Neural cell (in vitro differentiated cells): ENCODE data around the gene TNS3. TPM values are rescaled to one million over a fixed set of nuclear protein-coding genes. Genes with fewer than 3 reads are reported as not detected.

Experiments
- H2AFZ ChIP-seq: fragments of 200-600, 300-800 bp; sonication (generic), shearing (Covaris generic); 2 replicates; pipeline ENCODE4 v1.6.0; 2014; ENCODE audit warnings: low read depth, mild to moderate bottlenecking, antibody characterized with exemption, low read length, moderate library complexity
- H3F3A ChIP-seq: fragments of 200-600 bp; shearing (Covaris generic); 2 replicates; pipeline ENCODE4 v1.6.1; 2016; ENCODE audit warnings: mild to moderate bottlenecking, moderate library complexity, mixed read lengths, antibody characterized with exemption, low read length; ENCODE audit not compliant: insufficient read depth, poor library complexity, severe bottlenecking
- H3K27ac ChIP-seq: fragments of 200-600, 300-800 bp; sonication (generic), shearing (Covaris generic); 2 replicates; pipeline ENCODE4 v1.5.1; 2014; ENCODE audit warnings: mild to moderate bottlenecking, low read length, moderate library complexity
- H3K27me3 ChIP-seq: fragments of 300-800, 200-600 bp; sonication (generic), shearing (Covaris generic); 2 replicates; pipeline ENCODE4 v1.6.0; 2014; ENCODE audit warnings: mild to moderate bottlenecking, low read depth, low read length, moderate library complexity; ENCODE audit not compliant: insufficient read depth
- H3K36me3 ChIP-seq: fragments of 300-800, 200-600 bp; sonication (generic), shearing (Covaris generic); 2 replicates; pipeline ENCODE4 v1.5.1; 2014; ENCODE audit warnings: mild to moderate bottlenecking, antibody characterized with exemption, low read length, moderate library complexity; ENCODE audit not compliant: insufficient read depth
- H3K4me2 ChIP-seq: fragments of 300-800, 200-600 bp; sonication (generic), shearing (Covaris generic); 2 replicates; pipeline ENCODE4 v1.6.0; 2014; ENCODE audit warnings: mild to moderate bottlenecking, low read length
- H3K4me3 ChIP-seq: fragments of 300-800, 200-600 bp; sonication (generic), shearing (Covaris generic); 2 replicates; pipeline ENCODE4 v1.5.1; 2014; ENCODE audit warnings: mild to moderate bottlenecking, low read length, moderate library complexity
- H3K79me2 ChIP-seq: fragments of 200-600 bp; shearing (Covaris generic); replicated peaks from 2 replicates; pipeline ENCODE4 v1.6.0; 2014; ENCODE audit warnings: mild to moderate bottlenecking, low read length, moderate library complexity; ENCODE audit not compliant: insufficient read depth
- H3K9ac ChIP-seq: fragments of 300-800, 200-600 bp; sonication (generic), shearing (Covaris generic); 2 replicates; pipeline ENCODE4 v1.6.1; 2016; ENCODE audit warnings: mild to moderate bottlenecking, low read length, mixed read lengths
- H3K9me2 ChIP-seq: fragments of 200-600 bp; shearing (Covaris generic); 2 replicates; pipeline ENCODE4 v1.6.1; 2016; ENCODE audit warnings: mild to moderate bottlenecking, low read length, mixed read lengths; ENCODE audit not compliant: insufficient read depth
- H3K9me3 ChIP-seq: fragments of 200-600, 300-800 bp; sonication (generic), shearing (Covaris generic); 2 replicates; pipeline ENCODE4 v1.6.1; 2016; ENCODE audit warnings: mild to moderate bottlenecking, mixed run types, low read length, moderate library complexity, mixed read lengths
- H4K20me1 ChIP-seq: fragments of 200-600 bp; shearing (Covaris generic); 2 replicates; pipeline ENCODE4 v1.6.1; 2016; ENCODE audit warnings: mild to moderate bottlenecking, mixed run types; ENCODE audit not compliant: insufficient read depth
- CTCF ChIP-seq: fragments of 450-650 bp; IDR thresholded peaks from 2 replicates; pipeline ENCODE4 v1.5.1; 2014; ENCODE audit warnings: antibody characterized with exemption, mild to moderate bottlenecking, moderate library complexity; ENCODE audit not compliant: poor library complexity, severe bottlenecking
- EP300 ChIP-seq: fragments of 450-650 bp; conservative IDR thresholded peaks from 2 replicates; pipeline ENCODE4 v1.6.1; 2014; ENCODE audit warnings: antibody characterized with exemption, mild to moderate bottlenecking, moderate library complexity; ENCODE audit not compliant: poor library complexity, severe bottlenecking
- EZH2 ChIP-seq: fragments of 200-600, 300-800 bp; shearing (Covaris generic), sonication (generic); IDR thresholded peaks from 2 replicates; pipeline ENCODE4 v1.6.1; 2014; ENCODE audit warnings: antibody characterized with exemption, low read length, borderline replicate concordance, mild to moderate bottlenecking; ENCODE audit not compliant: insufficient read depth, poor library complexity, severe bottlenecking
- MXI1 ChIP-seq: fragments of 450-650 bp; conservative IDR thresholded peaks from 2 replicates; pipeline ENCODE4 v1.6.1; 2014; ENCODE audit warnings: antibody characterized with exemption, mild to moderate bottlenecking; ENCODE audit not compliant: poor library complexity, severe bottlenecking
- POLR2AphosphoS5 ChIP-seq: IDR thresholded peaks from 2 replicates; pipeline ENCODE4 v1.6.1; 2012
- RAD21 ChIP-seq: fragments of 450-650 bp; conservative IDR thresholded peaks from 2 replicates; pipeline ENCODE4 v1.6.1; 2014; ENCODE audit warnings: antibody characterized with exemption, mild to moderate bottlenecking, moderate library complexity
- REST ChIP-seq: IDR thresholded peaks from 2 replicates; pipeline ENCODE4 v1.6.1; 2012; ENCODE audit warnings: borderline replicate concordance
- SMC3 ChIP-seq: fragments of 450-650 bp; conservative IDR thresholded peaks from 2 replicates; pipeline ENCODE4 v1.6.1; 2014; ENCODE audit warnings: antibody characterized with exemption, mild to moderate bottlenecking, moderate library complexity; ENCODE audit not compliant: poor library complexity
- TAF1 ChIP-seq: IDR thresholded peaks from 2 replicates; pipeline ENCODE4 v1.6.1; 2012; ENCODE audit warnings: low read depth
- polyA plus RNA-seq: library from polyadenylated mRNA; depleted of rRNA; stranded (reverse); fragments of >200 nt; gene quantifications from 2 replicates; pipeline ENCODE4 v1.2.3, GENCODE V29; 2014

The TNS3 gene
- polyA plus RNA-seq, 1 donor from 2014 or later, result 0.58 TPM

GRCh38 chr7:47444376-47445098 is 137.4 kb downstream of the TNS3 start:
- TF ChIP-seq CTCF (no peak), MXI1 (no peak), REST (no peak), POLR2AphosphoS5 (no peak), SMC3 (no peak), TAF1 (no peak), EZH2 (no peak), RAD21 (no peak), EP300 (no peak)
- no peaks in the 10 kb centered on the region for H4K20me1 ChIP-seq
- H3K9ac ChIP-seq, result no peak overlapping the region
- no peaks in the 10 kb centered on the region for H3K9me3 ChIP-seq
- H2AFZ ChIP-seq, result no peak overlapping the region
- no peaks in the 10 kb centered on the region for H3K9me2 ChIP-seq
- H3K36me3 ChIP-seq, result no peaks in the 10 kb centered on the region
- H3F3A ChIP-seq, result no peaks in the 10 kb centered on the region
- no peaks in the 10 kb centered on the region for H3K27me3 ChIP-seq
- H3K4me2 ChIP-seq, result no peak overlapping the region
- H3K79me2 ChIP-seq, result no peaks in the 10 kb centered on the region
- no peak overlapping the region for H3K27ac ChIP-seq
- H3K4me3 ChIP-seq, result no peak overlapping the region

- no peak for TF ChIP-seq REST
- no peak overlapping the region for H3K9ac ChIP-seq
- H4K20me1 ChIP-seq, result no peaks in the 10 kb centered on the region
- no peaks in the 10 kb centered on the region for H3K9me3 ChIP-seq
- no peaks in the 10 kb centered on the region for H3K79me2 ChIP-seq
- no peak overlapping the region for H2AFZ ChIP-seq
- no peaks in the 10 kb centered on the region for H3K27me3 ChIP-seq
- H3K36me3 ChIP-seq, result no peaks in the 10 kb centered on the region
- H3F3A ChIP-seq, result no peaks in the 10 kb centered on the region
- H3K9me2 ChIP-seq, result no peaks in the 10 kb centered on the region
- no peak overlapping the region for H3K4me3 ChIP-seq
- no peak overlapping the region for H3K27ac ChIP-seq
- H3K4me2 ChIP-seq, result no peak overlapping the region
Measured at GRCh38 chr7:47443049-47443448, 138.9 kb downstream of the TNS3 start.
